ENCODE measurements around the gene TMEM151B. TPM values are rescaled to one million over a fixed set of nuclear protein-coding genes. Genes with fewer than 3 reads are reported as not detected.

TMEM151B gene
- total RNA-seq (2021; ENCODE audit: unreplicated experiment) (not detected), Bru-seq, nascent RNA (not detected), BruChase-seq, experiment 1, labeled RNA remaining after a 6-hour chase (not detected), BruChase-seq, experiment 2, labeled RNA remaining after a 2-hour chase (not detected)
- polyA plus RNA-seq (2012), result 0.34 and 0.35 TPM in 2 replicates
- long read RNA-seq, result 0 reads

DNA sequence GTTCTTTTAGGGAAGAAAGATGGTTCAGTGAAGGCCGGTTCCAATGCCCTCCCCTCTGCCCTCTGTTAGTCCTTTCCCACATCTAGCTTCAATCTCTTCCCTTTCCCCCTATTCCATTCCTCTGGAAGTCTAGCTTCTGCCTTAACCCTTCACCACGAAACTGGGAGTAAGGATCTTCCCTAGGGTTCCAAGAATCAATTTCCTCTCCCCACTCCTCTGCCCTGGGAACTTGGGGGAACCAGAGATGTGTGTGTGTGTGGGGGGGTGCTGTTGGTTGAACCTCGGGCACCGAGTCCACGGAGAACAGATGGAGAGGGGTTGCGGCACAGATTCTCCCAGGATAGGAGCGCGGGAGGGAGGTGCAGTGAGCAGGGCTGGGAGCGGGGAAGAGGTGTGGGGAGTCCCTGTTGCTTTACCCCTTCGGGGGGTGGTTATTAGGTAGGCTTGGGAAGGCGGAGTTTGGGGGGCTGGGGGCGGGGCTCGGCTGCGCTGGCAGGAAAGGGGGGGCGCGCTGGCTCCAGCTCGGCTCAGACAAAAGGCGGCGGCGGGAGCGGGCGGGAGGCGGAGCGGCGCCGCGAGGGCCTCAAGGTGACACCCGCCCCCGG, at the start of gene TMEM151B:
Gene TMEM151B, plus strand, starts transcription at position 530 of the 605 bp plus-strand sequence. CDS start 293 bp downstream, outside the sequence.
- Histone ChIP-seq H3K4me2 (ENCODE audit: low read length) (no peak within 1 kb of the TSS), H4K20me1 (ENCODE audit: insufficient read depth) (no peaks in the 10 kb centered on the region), H3K9ac (ENCODE audit: low read length) (no peak within 1 kb of the TSS), H3K36me3 (ENCODE audit: control insufficient read depth in 1 of 2, insufficient read depth in 2 of 2, low read length in 2 of 2) (no peaks in the 10 kb centered on the region), H3K4me1 (ENCODE audit: control insufficient read depth in 1 of 2, insufficient read depth in 2 of 2, low read length in 2 of 2) (peaks cover 0 to 8% of the 10 kb centered on the region in 2 experiments; a peak in 2 of 4 replicates), H3K4me3 (replicated peaks in 1 of 2; ENCODE audit: low read depth in 1 of 2, low read length in 2 of 2) (no peak within 1 kb of the TSS), H3K9me3 (ENCODE audit: control insufficient read depth in 1 of 2, insufficient read depth in 1 of 2, low read depth in 1 of 2, low read length in 2 of 2) (no peaks in the 10 kb centered on the region), H3K79me2 (ENCODE audit: insufficient read depth, low read length) (no peaks in the 10 kb centered on the region), H3K27me3 (ENCODE audit: insufficient read depth, low read length) (no peaks in the 10 kb centered on the region), H3K27ac (ENCODE audit: low read depth, low read length) (no peak within 1 kb of the TSS), H2AFZ (ENCODE audit: low read depth, low read length, poor library complexity, severe bottlenecking) (no peak within 1 kb of the TSS), H3K9me2 (ENCODE audit: insufficient read depth) (no peaks in the 10 kb centered on the region)
- POLR2A ChIA-PET, result no interaction called here
- intact Hi-C loops (cut with micrococcal nuclease), result loop anchor here (5.0 kb wide), 1 partner anchor 187 kb away; no protein-coding TSS in a partner anchor
- no peak for DNase-seq (ENCODE audit: low read depth, low spot score)
- CTCF ChIA-PET, result interaction anchor here (1.4 to 2.1 kb wide), 2 partner anchors 9 to 43 kb away, joined by 4 to 7 read pairs; partner anchors contain the start of gene AARS2
- no TSS peak for BruUV-seq (replicated peaks)
- TF ChIP-seq, protein P1, sequence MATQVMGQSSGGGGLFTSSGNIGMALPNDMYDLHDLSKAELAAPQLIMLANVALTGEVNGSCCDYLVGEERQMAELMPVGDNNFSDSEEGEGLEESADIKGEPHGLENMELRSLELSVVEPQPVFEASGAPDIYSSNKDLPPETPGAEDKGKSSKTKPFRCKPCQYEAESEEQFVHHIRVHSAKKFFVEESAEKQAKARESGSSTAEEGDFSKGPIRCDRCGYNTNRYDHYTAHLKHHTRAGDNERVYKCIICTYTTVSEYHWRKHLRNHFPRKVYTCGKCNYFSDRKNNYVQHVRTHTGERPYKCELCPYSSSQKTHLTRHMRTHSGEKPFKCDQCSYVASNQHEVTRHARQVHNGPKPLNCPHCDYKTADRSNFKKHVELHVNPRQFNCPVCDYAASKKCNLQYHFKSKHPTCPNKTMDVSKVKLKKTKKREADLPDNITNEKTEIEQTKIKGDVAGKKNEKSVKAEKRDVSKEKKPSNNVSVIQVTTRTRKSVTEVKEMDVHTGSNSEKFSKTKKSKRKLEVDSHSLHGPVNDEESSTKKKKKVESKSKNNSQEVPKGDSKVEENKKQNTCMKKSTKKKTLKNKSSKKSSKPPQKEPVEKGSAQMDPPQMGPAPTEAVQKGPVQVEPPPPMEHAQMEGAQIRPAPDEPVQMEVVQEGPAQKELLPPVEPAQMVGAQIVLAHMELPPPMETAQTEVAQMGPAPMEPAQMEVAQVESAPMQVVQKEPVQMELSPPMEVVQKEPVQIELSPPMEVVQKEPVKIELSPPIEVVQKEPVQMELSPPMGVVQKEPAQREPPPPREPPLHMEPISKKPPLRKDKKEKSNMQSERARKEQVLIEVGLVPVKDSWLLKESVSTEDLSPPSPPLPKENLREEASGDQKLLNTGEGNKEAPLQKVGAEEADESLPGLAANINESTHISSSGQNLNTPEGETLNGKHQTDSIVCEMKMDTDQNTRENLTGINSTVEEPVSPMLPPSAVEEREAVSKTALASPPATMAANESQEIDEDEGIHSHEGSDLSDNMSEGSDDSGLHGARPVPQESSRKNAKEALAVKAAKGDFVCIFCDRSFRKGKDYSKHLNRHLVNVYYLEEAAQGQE (IDR thresholded peaks at IDR 0.05; ENCODE audit: low read depth), result no peak
- TF ChIP-seq ELF1 (IDR thresholded peaks at IDR 0.05; ENCODE audit: borderline replicate concordance, low read depth), result no peak
- no peak for TF ChIP-seq SIN3A (IDR thresholded peaks at IDR 0.05; ENCODE audit: low read depth)
- TF ChIP-seq TCF7L2 (IDR thresholded peaks at IDR 0.05; ENCODE audit: borderline replicate concordance, extremely low read depth, insufficient read depth, insufficient read length), result no peak
- no peak for TF ChIP-seq CEBPB (IDR thresholded peaks at IDR 0.05; ENCODE audit: low read depth)
- TF ChIP-seq YY1 (IDR thresholded peaks at IDR 0.05; ENCODE audit: extremely low read depth, insufficient replicate concordance, low read depth, low read length), result no peak
- TF ChIP-seq EZH2 (IDR thresholded peaks at IDR 0.05), result no peak
- TF ChIP-seq RAD21 (IDR thresholded peaks at IDR 0.05; ENCODE audit: low read depth), result no peak
- TF ChIP-seq, protein P2, sequence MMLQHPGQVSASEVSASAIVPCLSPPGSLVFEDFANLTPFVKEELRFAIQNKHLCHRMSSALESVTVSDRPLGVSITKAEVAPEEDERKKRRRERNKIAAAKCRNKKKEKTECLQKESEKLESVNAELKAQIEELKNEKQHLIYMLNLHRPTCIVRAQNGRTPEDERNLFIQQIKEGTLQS (IDR thresholded peaks at IDR 0.05), result no peak
- no peak for TF ChIP-seq CBX3 (IDR thresholded peaks at IDR 0.05; ENCODE audit: low read depth)
- TF ChIP-seq, protein P3, sequence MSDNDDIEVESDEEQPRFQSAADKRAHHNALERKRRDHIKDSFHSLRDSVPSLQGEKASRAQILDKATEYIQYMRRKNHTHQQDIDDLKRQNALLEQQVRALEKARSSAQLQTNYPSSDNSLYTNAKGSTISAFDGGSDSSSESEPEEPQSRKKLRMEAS (IDR thresholded peaks at IDR 0.05), result no peak
- no peak for TF ChIP-seq POLR2A (IDR thresholded peaks at IDR 0.05; ENCODE audit: borderline replicate concordance, extremely low read depth, insufficient read depth, insufficient read length)
- no peak for TF ChIP-seq SRF (IDR thresholded peaks at IDR 0.05; ENCODE audit: low read depth)
- RAD21 ChIA-PET (ENCODE audit: low non-redundant PET in 1 of 2, low total read pairs in 2 of 2, uncharacterized antibody in 2 of 2, unreplicated experiment in 2 of 2), result no interaction called here
- no peak for ATAC-seq

All from HCT116 (cell line).